ENCODE measurements around the gene CUX1. TPM values are rescaled to one million over a fixed set of nuclear protein-coding genes. Genes with fewer than 3 reads are reported as not detected.

The CUX1 gene
- total RNA-seq, 1 donor from 2014 or later: 66.4 TPM

- Mint-ChIP-seq H3K4me1 (peaks cover 25% of the 10 kb centered on the region), H3K36me3 (peaks cover 33% of the 10 kb centered on the region), H3K27ac (peak overlapping the region; percentile 93), H3K9me3 (peaks cover 5% of the 10 kb centered on the region), H3K27me3 (ENCODE audit: insufficient read depth, low read depth) (peaks cover 9% of the 10 kb centered on the region), H3K4me3 (peak overlapping the region; percentile 41)
- DNase-seq (ENCODE audit: low spot score): peak; percentile 70
- Histone ChIP-seq H3K9me3 (ENCODE audit: low read depth) (no peaks in the 10 kb centered on the region), H3K27me3 (no peaks in the 10 kb centered on the region), H3K4me3 (peak overlapping the region; percentile 15), H3K4me1 (peaks cover 23% of the 10 kb centered on the region), H3K27ac (peak overlapping the region; percentile 67), H3F3A (ENCODE audit: low read depth) (peaks cover 25% of the 10 kb centered on the region), H3K9ac (no peak overlapping the region), H4K20me1 (ENCODE audit: low read depth) (peaks cover 34% of the 10 kb centered on the region), H3K36me3 (peaks cover 5% of the 10 kb centered on the region), H2AFZ (replicated peaks) (no peak overlapping the region), H3K79me2 (ENCODE audit: low read depth) (peaks cover 17% of the 10 kb centered on the region), H3K4me2 (peak overlapping the region; percentile 72)
- TF ChIP-seq EZH2phosphoT487 (IDR thresholded peaks at IDR 0.05) (no peak), CTCF (IDR thresholded peaks at IDR 0.05) (no peak), EZH2 (IDR thresholded peaks at IDR 0.05) (no peak)
Measured at GRCh38 chr7:102079140-102080018, 262.0 kb downstream of the CUX1 start.

- Histone ChIP-seq H3K27me3 (no peaks in the 10 kb centered on the region), H3K4me1 (peaks cover 23% of the 10 kb centered on the region), H3K27ac (peak overlapping the region; percentile 67), H3K36me3 (peaks cover 5% of the 10 kb centered on the region), H3F3A (ENCODE audit: low read depth) (peaks cover 25% of the 10 kb centered on the region), H4K20me1 (ENCODE audit: low read depth) (peaks cover 34% of the 10 kb centered on the region), H3K9ac (no peak overlapping the region), H3K79me2 (ENCODE audit: low read depth) (peaks cover 22% of the 10 kb centered on the region), H3K9me3 (ENCODE audit: low read depth) (no peaks in the 10 kb centered on the region), H3K4me3 (no peak overlapping the region), H2AFZ (replicated peaks) (no peak overlapping the region), H3K4me2 (peak overlapping the region; percentile 72)
- H3K9me3 Mint-ChIP-seq: peaks cover 10% of the 10 kb centered on the region
- TF ChIP-seq EZH2 (IDR thresholded peaks at IDR 0.05): no peak
- TF ChIP-seq CTCF (IDR thresholded peaks at IDR 0.05): no peak
- no peak for TF ChIP-seq EZH2phosphoT487 (IDR thresholded peaks at IDR 0.05)
- H3K27ac Mint-ChIP-seq: peak overlapping the region; percentile 93
- H3K4me1 Mint-ChIP-seq: peaks cover 25% of the 10 kb centered on the region
- no peak overlapping the region for H3K4me3 Mint-ChIP-seq
- DNase-seq (ENCODE audit: low spot score): no peak
- peaks cover 9% of the 10 kb centered on the region for H3K27me3 Mint-ChIP-seq (ENCODE audit: insufficient read depth, low read depth)
- peaks cover 38% of the 10 kb centered on the region for H3K36me3 Mint-ChIP-seq
Measured at GRCh38 chr7:102080019-102080433, 262.6 kb downstream of the CUX1 start.

- Mint-ChIP-seq H3K27me3 (ENCODE audit: insufficient read depth, low read depth) (peaks cover 9% of the 10 kb centered on the region), H3K4me3 (no peak overlapping the region), H3K4me1 (peaks cover 25% of the 10 kb centered on the region), H3K9me3 (peaks cover 13% of the 10 kb centered on the region), H3K36me3 (peaks cover 36% of the 10 kb centered on the region), H3K27ac (no peak overlapping the region)
- Histone ChIP-seq H3K4me1 (peaks cover 23% of the 10 kb centered on the region), H3K79me2 (ENCODE audit: low read depth) (peaks cover 27% of the 10 kb centered on the region), H3K4me2 (no peak overlapping the region), H3F3A (ENCODE audit: low read depth) (peaks cover 25% of the 10 kb centered on the region), H3K9me3 (ENCODE audit: low read depth) (no peaks in the 10 kb centered on the region), H3K4me3 (no peak overlapping the region), H3K9ac (no peak overlapping the region), H3K36me3 (peaks cover 7% of the 10 kb centered on the region), H3K27me3 (no peaks in the 10 kb centered on the region), H4K20me1 (ENCODE audit: low read depth) (peaks cover 34% of the 10 kb centered on the region), H2AFZ (replicated peaks) (no peak overlapping the region), H3K27ac (no peak overlapping the region)
- no peak for TF ChIP-seq CTCF (IDR thresholded peaks at IDR 0.05)
- no peak for TF ChIP-seq EZH2phosphoT487 (IDR thresholded peaks at IDR 0.05)
- no peak for TF ChIP-seq EZH2 (IDR thresholded peaks at IDR 0.05)
- DNase-seq (ENCODE audit: low spot score): no peak
Measured at GRCh38 chr7:102080434-102081243, 263.2 kb downstream of the CUX1 start.

Measured in neural progenitor cell (in vitro differentiated cells).